Measurements from ENCODE around the gene MS4A8.

DNA sequence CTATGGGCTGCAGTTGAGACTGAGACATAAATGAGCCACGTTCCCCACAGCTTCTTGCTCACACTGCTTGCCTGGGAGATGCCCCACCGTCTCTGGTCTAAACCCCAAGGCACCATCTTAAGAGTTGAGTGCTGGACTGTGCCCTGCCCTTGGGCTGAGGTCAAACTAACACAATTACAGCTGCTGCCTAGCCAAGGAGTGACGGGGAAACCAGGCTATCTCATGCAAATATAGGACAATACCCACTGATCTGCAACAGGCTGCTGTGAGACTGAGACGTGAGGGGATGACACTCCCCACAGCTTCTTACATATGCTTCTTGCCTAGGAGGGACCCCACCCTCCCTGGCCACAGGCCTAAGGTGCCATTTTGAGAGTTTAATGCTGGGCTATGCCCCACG is 7.8 kb upstream of the MS4A8 start:
- TF ChIP-seq POLR2AphosphoS5 (IDR thresholded peaks at IDR 0.05; ENCODE audit: low read length), result no peak
- no peak for TF ChIP-seq SUZ12 (IDR thresholded peaks at IDR 0.05; ENCODE audit: unreplicated experiment)
- TF ChIP-seq SREBF2 (IDR thresholded peaks at IDR 0.05; ENCODE audit: low read length), result no peak
- TF ChIP-seq HCFC1 (IDR thresholded peaks at IDR 0.05; ENCODE audit: low read length), result no peak
- TF ChIP-seq, protein P1, sequence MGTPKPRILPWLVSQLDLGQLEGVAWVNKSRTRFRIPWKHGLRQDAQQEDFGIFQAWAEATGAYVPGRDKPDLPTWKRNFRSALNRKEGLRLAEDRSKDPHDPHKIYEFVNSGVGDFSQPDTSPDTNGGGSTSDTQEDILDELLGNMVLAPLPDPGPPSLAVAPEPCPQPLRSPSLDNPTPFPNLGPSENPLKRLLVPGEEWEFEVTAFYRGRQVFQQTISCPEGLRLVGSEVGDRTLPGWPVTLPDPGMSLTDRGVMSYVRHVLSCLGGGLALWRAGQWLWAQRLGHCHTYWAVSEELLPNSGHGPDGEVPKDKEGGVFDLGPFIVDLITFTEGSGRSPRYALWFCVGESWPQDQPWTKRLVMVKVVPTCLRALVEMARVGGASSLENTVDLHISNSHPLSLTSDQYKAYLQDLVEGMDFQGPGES (IDR thresholded peaks at IDR 0.05), result no peak
- no peak for TF ChIP-seq EP300 (IDR thresholded peaks at IDR 0.05; ENCODE audit: borderline replicate concordance in 1 of 2, control insufficient read depth in 1 of 2, low read depth in 2 of 2, low read length in 2 of 2)
- TF ChIP-seq, protein P2, sequence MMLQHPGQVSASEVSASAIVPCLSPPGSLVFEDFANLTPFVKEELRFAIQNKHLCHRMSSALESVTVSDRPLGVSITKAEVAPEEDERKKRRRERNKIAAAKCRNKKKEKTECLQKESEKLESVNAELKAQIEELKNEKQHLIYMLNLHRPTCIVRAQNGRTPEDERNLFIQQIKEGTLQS (IDR thresholded peaks at IDR 0.05; ENCODE audit: borderline replicate concordance, extremely low read depth, low read depth, low read length), result no peak
- TF ChIP-seq EED (IDR thresholded peaks at IDR 0.05; ENCODE audit: low read depth), result no peak
- TF ChIP-seq, protein P3, sequence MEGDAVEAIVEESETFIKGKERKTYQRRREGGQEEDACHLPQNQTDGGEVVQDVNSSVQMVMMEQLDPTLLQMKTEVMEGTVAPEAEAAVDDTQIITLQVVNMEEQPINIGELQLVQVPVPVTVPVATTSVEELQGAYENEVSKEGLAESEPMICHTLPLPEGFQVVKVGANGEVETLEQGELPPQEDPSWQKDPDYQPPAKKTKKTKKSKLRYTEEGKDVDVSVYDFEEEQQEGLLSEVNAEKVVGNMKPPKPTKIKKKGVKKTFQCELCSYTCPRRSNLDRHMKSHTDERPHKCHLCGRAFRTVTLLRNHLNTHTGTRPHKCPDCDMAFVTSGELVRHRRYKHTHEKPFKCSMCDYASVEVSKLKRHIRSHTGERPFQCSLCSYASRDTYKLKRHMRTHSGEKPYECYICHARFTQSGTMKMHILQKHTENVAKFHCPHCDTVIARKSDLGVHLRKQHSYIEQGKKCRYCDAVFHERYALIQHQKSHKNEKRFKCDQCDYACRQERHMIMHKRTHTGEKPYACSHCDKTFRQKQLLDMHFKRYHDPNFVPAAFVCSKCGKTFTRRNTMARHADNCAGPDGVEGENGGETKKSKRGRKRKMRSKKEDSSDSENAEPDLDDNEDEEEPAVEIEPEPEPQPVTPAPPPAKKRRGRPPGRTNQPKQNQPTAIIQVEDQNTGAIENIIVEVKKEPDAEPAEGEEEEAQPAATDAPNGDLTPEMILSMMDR (IDR thresholded peaks at IDR 0.05 in 2 of 3, conservative IDR thresholded peaks at IDR 0.05 in 1 of 3; ENCODE audit: control insufficient read depth in 2 of 3, extremely low read depth in 1 of 3, insufficient read depth in 1 of 3, low read depth in 3 of 3, low read length in 3 of 3), result no peak
- TF ChIP-seq, protein P4, sequence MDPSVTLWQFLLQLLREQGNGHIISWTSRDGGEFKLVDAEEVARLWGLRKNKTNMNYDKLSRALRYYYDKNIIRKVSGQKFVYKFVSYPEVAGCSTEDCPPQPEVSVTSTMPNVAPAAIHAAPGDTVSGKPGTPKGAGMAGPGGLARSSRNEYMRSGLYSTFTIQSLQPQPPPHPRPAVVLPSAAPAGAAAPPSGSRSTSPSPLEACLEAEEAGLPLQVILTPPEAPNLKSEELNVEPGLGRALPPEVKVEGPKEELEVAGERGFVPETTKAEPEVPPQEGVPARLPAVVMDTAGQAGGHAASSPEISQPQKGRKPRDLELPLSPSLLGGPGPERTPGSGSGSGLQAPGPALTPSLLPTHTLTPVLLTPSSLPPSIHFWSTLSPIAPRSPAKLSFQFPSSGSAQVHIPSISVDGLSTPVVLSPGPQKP (IDR thresholded peaks at IDR 0.05; ENCODE audit: low read depth, low read length), result no peak
- TF ChIP-seq ZNF274 (IDR thresholded peaks at IDR 0.05; ENCODE audit: insufficient read depth, insufficient read length), result no peak

Measured in GM12878 (cell line).